Prostate gland (tissue), 2 donors: ENCODE results near the gene CEP55. TPM values are rescaled to one million over a fixed set of nuclear protein-coding genes. Genes with fewer than 3 reads are reported as not detected.
A peak's percentile ranks its signal among the peaks of the same experiment; 100 is the strongest.

Source experiments
- DNase-seq: peaks from one replicate; pipeline ENCODE4 v3.0.0-alpha.2; 2019; ENCODE audit warnings: low spot score
- H3K27ac ChIP-seq, 2 donors: fragments of 200-600 bp; sonication (generic); 2 replicates each; pipeline ENCODE4 v1.5.1; 2017 to 2019
- H3K27me3 ChIP-seq: fragments of 200-600 bp; sonication (generic); replicated peaks from 2 replicates; pipeline ENCODE4 v1.5.1; 2019; ENCODE audit not compliant: insufficient read depth
- H3K36me3 ChIP-seq, 2 donors: fragments of 200-600 bp; sonication (generic); 1 replicate in 1 of 2; 2 replicates in 1 of 2; pipeline versions ENCODE4 v1.5.1 to v1.8.1; 2017 to 2019
- H3K4me1 ChIP-seq: fragments of 200-600 bp; sonication (generic); replicated peaks from 2 replicates; pipeline ENCODE4 v1.5.1; 2019
- H3K4me3 ChIP-seq, 2 donors: fragments of 200-600 bp; sonication (generic); 2 replicates each; pipeline ENCODE4 v1.5.1; 2017 to 2019
- H3K9me3 ChIP-seq: fragments of 200-600 bp; sonication (generic); 2 replicates; pipeline ENCODE4 v1.5.1; 2017
- CTCF ChIP-seq, 4 experiments: fragments of 200-600 bp in 2 of 4; fragments of 450-650 bp in 2 of 4; sonication (generic) in 2 of 4; IDR thresholded peaks; 1 replicate in 3 of 4; 2 replicates in 1 of 4; pipeline ENCODE4 v1.5.1; 2016 to 2019; ENCODE audit warnings: antibody characterized with exemption in 4 of 4, mild to moderate bottlenecking in 2 of 4, moderate library complexity in 2 of 4
- POLR2A ChIP-seq: fragments of 450-650 bp; IDR thresholded peaks from one replicate; pipeline ENCODE4 v1.6.1; 2016; ENCODE audit warnings: antibody characterized with exemption, mild to moderate bottlenecking
- POLR2AphosphoS5 ChIP-seq: sonication (generic); formaldehyde crosslinking; IDR thresholded peaks from one replicate; pipeline ENCODE4 v1.6.1; 2017; ENCODE audit warnings: antibody characterized with exemption
- WGBS: methylation state at CpG from one replicate; pipeline ENCODE4 v1.1.5; 2018; 5-methylcytosine and 5-hydroxymethylcytosine counted together
- intact Hi-C: fragments of 100-400 bp; cut with DNase I; formaldehyde crosslinking; loops from one replicate; pipeline ENCODE4 v1.14.2; 2022
- small RNA-seq, 2 donors: library from RNA; depleted of rRNA; stranded (forward); fragments of <200 nt; gene quantifications; one replicate each; pipeline ENCODE3, GENCODE V24; 2016
- total RNA-seq, 2 donors: library from RNA; depleted of rRNA; stranded (reverse); fragments of >200 nt; gene quantifications; one replicate each; pipeline ENCODE4 v1.1.0, GENCODE V29; 2016

The CEP55 gene
- total RNA-seq, 2 donors from 2014 or later, result 0.14 to 4.7 TPM

- H3K27me3 ChIP-seq, result no peaks in the 10 kb centered on the region
- no peak overlapping the region for H3K4me3 ChIP-seq
- H3K27ac ChIP-seq, result peak overlapping the region in 1 of 2 donors; percentile 18
- peak; percentile 49 for DNase-seq
- H3K4me1 ChIP-seq, result peaks cover 8% of the 10 kb centered on the region
- H3K36me3 ChIP-seq, result no peaks in the 10 kb centered on the region
- TF ChIP-seq POLR2AphosphoS5, result peak; percentile 83
- no peak for TF ChIP-seq POLR2A
- no peaks in the 10 kb centered on the region for H3K9me3 ChIP-seq
- 36% methylated on average over 3 of the region's 3 CpGs for WGBS
- intact Hi-C loops, result no loop called here
These were observed 80.5 kb downstream of the CEP55 start for GRCh38 chr10:93576888-93577287.

GRCh38 chr10:93577565-93577964 is 81.2 kb downstream of the CEP55 start:
- intact Hi-C loops, result no loop called here
- H3K9me3 ChIP-seq, result no peaks in the 10 kb centered on the region
- no peak for TF ChIP-seq POLR2AphosphoS5
- TF ChIP-seq CTCF (IDR thresholded peaks at IDR 0.05), result no peak
- no peak for TF ChIP-seq POLR2A
- DNase-seq, result no peak
- WGBS, result 94% methylated on average over 3 of the region's 3 CpGs
- no peaks in the 10 kb centered on the region for H3K27me3 ChIP-seq
- H3K36me3 ChIP-seq, result no peaks in the 10 kb centered on the region
- H3K27ac ChIP-seq, result peak overlapping the region in 1 of 2 donors; percentile 18
- H3K4me3 ChIP-seq, result no peak overlapping the region
- H3K4me1 ChIP-seq, result peaks cover 8% of the 10 kb centered on the region

Small RNA genes within 50 kb of the gene (small RNA-seq; reads per million reads assigned to genes)
- 0 to 0.10 reads per million in 2 donors for gene RNA5SP323

Other genes with a start within 250 kb of the CEP55 start
- gene MYOF, start 14.3 kb upstream of the CEP55 start, total RNA-seq, result 10 to 100 TPM; 84.4 to 85.0 TPM
- gene FFAR4, start 70.1 kb downstream of the CEP55 start, total RNA-seq, result under 1 TPM in 1 of 2 donors, not detected in 1; 0.18 TPM
- 1 to 10 TPM in 1 of 2 donors, under 1 TPM in 1; 0.64 to 5.3 TPM for gene RBP4, start 104.6 kb downstream of the CEP55 start, total RNA-seq
- gene PDE6C, start 115.9 kb downstream of the CEP55 start, total RNA-seq, result not detected
- gene FRA10AC1, start 206.0 kb downstream of the CEP55 start, total RNA-seq, result 10 to 100 TPM; 10.5 to 11.4 TPM